OCI-LY3 (cell line): ENCODE data around the gene GLRA1.

ENCODE experiments used
- H2AFZ ChIP-seq: fragments of 200-600, 300-600 bp; shearing (Covaris generic); 2 replicates; pipeline ENCODE4 v1.6.0; 2014; ENCODE audit warnings: antibody characterized with exemption, low read depth, low read length
- H3K27ac ChIP-seq: fragments of 200-600, 300-600 bp; sonication (generic); 2 replicates; pipeline ENCODE4 v1.5.1; 2014; ENCODE audit warnings: mild to moderate bottlenecking, low read length, moderate library complexity, mixed read lengths
- H3K27me3 ChIP-seq: fragments of 200-600, 300-600 bp; sonication (generic); 2 replicates; pipeline ENCODE4 v1.6.1; 2014; ENCODE audit warnings: low read depth, low read length, mixed read lengths
- H3K36me3 ChIP-seq: fragments of 200-600, 300-600 bp; sonication (generic); replicated peaks from 2 replicates; pipeline ENCODE3; 2014; ENCODE audit warnings: low read depth, low read length, mixed read lengths
- H3K4me1 ChIP-seq: fragments of 300-600, 200-600 bp; sonication (generic); 2 replicates; pipeline ENCODE4 v1.6.1; 2014; ENCODE audit warnings: low read length, mixed read lengths
- H3K4me2 ChIP-seq: fragments of 200-600, 300-600 bp; sonication (generic); 2 replicates; pipeline ENCODE4 v1.6.1; 2014; ENCODE audit warnings: low read length, mixed read lengths
- H3K4me3 ChIP-seq: fragments of 300-600, 200-600 bp; sonication (generic); 2 replicates; pipeline ENCODE4 v1.5.1; 2014; ENCODE audit warnings: antibody characterized with exemption, mild to moderate bottlenecking, low read length, moderate library complexity
- H3K79me2 ChIP-seq: fragments of 300-600, 200-600 bp; shearing (Covaris generic); 2 replicates; pipeline ENCODE4 v1.6.1; 2014; ENCODE audit warnings: mild to moderate bottlenecking, low read length, mixed read lengths
- H3K9ac ChIP-seq: fragments of 300-600, 200-600 bp; shearing (Covaris generic); 2 replicates; pipeline ENCODE4 v1.6.0; 2014; ENCODE audit warnings: mild to moderate bottlenecking, low read length, moderate library complexity
- H3K9me3 ChIP-seq: fragments of 200-600, 300-600 bp; shearing (Covaris generic); 2 replicates; pipeline ENCODE4 v1.6.1; 2014; ENCODE audit warnings: low read length, mixed read lengths; ENCODE audit not compliant: insufficient read depth
- H4K20me1 ChIP-seq: fragments of 200-600, 300-600 bp; sonication (generic); 2 replicates; pipeline ENCODE4 v1.6.1; 2016; ENCODE audit warnings: low read length, mixed read lengths; ENCODE audit not compliant: insufficient read depth
- EZH2phosphoT487 ChIP-seq: fragments of 200-600 bp; shearing (Covaris generic); IDR thresholded peaks from 2 replicates; pipeline ENCODE4 v1.6.1; 2018; ENCODE audit warnings: antibody characterized with exemption, mixed run types, low read depth
- TF ChIP-seq, protein P1 (sequence below): fragments of 200-600, 300-600 bp; sonication (generic); IDR thresholded peaks from 2 replicates; pipeline ENCODE4 v1.5.1; 2014; ENCODE audit warnings: antibody characterized with exemption, low read length, low read depth

GLRA1 gene

GRCh38 chr5:151964471-151964870 is 39.8 kb upstream of the GLRA1 start:
- H4K20me1 ChIP-seq = no peaks in the 10 kb centered on the region
- no peak overlapping the region for H3K27ac ChIP-seq
- H3K9me3 ChIP-seq = no peaks in the 10 kb centered on the region
- no peaks in the 10 kb centered on the region for H3K79me2 ChIP-seq
- H3K4me3 ChIP-seq = no peak overlapping the region
- H3K4me1 ChIP-seq = no peaks in the 10 kb centered on the region
- H2AFZ ChIP-seq = no peak overlapping the region
- TF ChIP-seq, protein P1, sequence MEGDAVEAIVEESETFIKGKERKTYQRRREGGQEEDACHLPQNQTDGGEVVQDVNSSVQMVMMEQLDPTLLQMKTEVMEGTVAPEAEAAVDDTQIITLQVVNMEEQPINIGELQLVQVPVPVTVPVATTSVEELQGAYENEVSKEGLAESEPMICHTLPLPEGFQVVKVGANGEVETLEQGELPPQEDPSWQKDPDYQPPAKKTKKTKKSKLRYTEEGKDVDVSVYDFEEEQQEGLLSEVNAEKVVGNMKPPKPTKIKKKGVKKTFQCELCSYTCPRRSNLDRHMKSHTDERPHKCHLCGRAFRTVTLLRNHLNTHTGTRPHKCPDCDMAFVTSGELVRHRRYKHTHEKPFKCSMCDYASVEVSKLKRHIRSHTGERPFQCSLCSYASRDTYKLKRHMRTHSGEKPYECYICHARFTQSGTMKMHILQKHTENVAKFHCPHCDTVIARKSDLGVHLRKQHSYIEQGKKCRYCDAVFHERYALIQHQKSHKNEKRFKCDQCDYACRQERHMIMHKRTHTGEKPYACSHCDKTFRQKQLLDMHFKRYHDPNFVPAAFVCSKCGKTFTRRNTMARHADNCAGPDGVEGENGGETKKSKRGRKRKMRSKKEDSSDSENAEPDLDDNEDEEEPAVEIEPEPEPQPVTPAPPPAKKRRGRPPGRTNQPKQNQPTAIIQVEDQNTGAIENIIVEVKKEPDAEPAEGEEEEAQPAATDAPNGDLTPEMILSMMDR = no peak
- TF ChIP-seq EZH2phosphoT487 = no peak
- no peak overlapping the region for H3K9ac ChIP-seq
- no peaks in the 10 kb centered on the region for H3K27me3 ChIP-seq
- H3K4me2 ChIP-seq = no peak overlapping the region
- H3K36me3 ChIP-seq = no peaks in the 10 kb centered on the region

- Histone ChIP-seq H3K27ac (no peak overlapping the region), H3K4me2 (no peak overlapping the region), H2AFZ (no peak overlapping the region), H3K4me3 (no peak overlapping the region), H3K79me2 (no peaks in the 10 kb centered on the region), H3K36me3 (no peaks in the 10 kb centered on the region), H3K27me3 (no peaks in the 10 kb centered on the region), H4K20me1 (no peaks in the 10 kb centered on the region), H3K9me3 (no peaks in the 10 kb centered on the region), H3K9ac (no peak overlapping the region), H3K4me1 (no peaks in the 10 kb centered on the region)
- TF ChIP-seq, protein P1 = no peak
- no peak for TF ChIP-seq EZH2phosphoT487
Measured at GRCh38 chr5:151961557-151961956, 36.9 kb upstream of the GLRA1 start.

GRCh38 chr5:151958111-151958510 is 33.5 kb upstream of the GLRA1 start:
- Histone ChIP-seq H2AFZ (no peak overlapping the region), H3K27me3 (no peaks in the 10 kb centered on the region), H4K20me1 (no peaks in the 10 kb centered on the region), H3K79me2 (no peaks in the 10 kb centered on the region), H3K9me3 (no peaks in the 10 kb centered on the region), H3K36me3 (no peaks in the 10 kb centered on the region), H3K4me1 (no peaks in the 10 kb centered on the region), H3K27ac (no peak overlapping the region), H3K4me3 (no peak overlapping the region), H3K4me2 (no peak overlapping the region), H3K9ac (no peak overlapping the region)
- TF ChIP-seq, protein P1 = no peak
- TF ChIP-seq EZH2phosphoT487 = no peak

GRCh38 chr5:151956725-151957124 is 32.1 kb upstream of the GLRA1 start:
- H3K9me3 ChIP-seq = no peaks in the 10 kb centered on the region
- no peak overlapping the region for H3K9ac ChIP-seq
- no peak overlapping the region for H2AFZ ChIP-seq
- H4K20me1 ChIP-seq = no peaks in the 10 kb centered on the region
- H3K27ac ChIP-seq = no peak overlapping the region
- H3K4me1 ChIP-seq = no peaks in the 10 kb centered on the region
- no peak overlapping the region for H3K4me2 ChIP-seq
- TF ChIP-seq, protein P1 = no peak
- no peak for TF ChIP-seq EZH2phosphoT487
- no peaks in the 10 kb centered on the region for H3K79me2 ChIP-seq
- H3K36me3 ChIP-seq = no peaks in the 10 kb centered on the region
- H3K27me3 ChIP-seq = no peaks in the 10 kb centered on the region
- no peak overlapping the region for H3K4me3 ChIP-seq
